Activated naive CD4-positive, alpha-beta T cell treated with anti-CD3 and anti-CD28 coated beads for 36 hours (primary cell): Measurements from ENCODE around the gene SRPK1. TPM values are rescaled to one million over a fixed set of nuclear protein-coding genes. Genes with fewer than 3 reads are reported as not detected.
"Not testable (repeated sequence)": the region's sequence is repeated elsewhere in the genome, so short reads cannot be mapped to it uniquely, and the experiment has no call there.

Source experiments
- CTCF ChIA-PET: fragments of 350-600 bp; sonication (Branson Sonifier 250); formaldehyde crosslinking; loops from one replicate; lab custom pipeline; 2021; ENCODE audit warnings: antibody characterized with exemption; lab: Charles Lee
- DNase-seq: peaks from one replicate; pipeline ENCODE4 v3.0.0-alpha.2; 2020
- H3K27ac Mint-ChIP-seq: one replicate; pipeline ENCODE4 v1.8.0; 2021; ENCODE audit warnings: mild to moderate bottlenecking, mixed read lengths
- H3K27me3 Mint-ChIP-seq: one replicate; pipeline ENCODE4 v1.8.0; 2021; ENCODE audit warnings: low read depth, mixed read lengths
- H3K36me3 Mint-ChIP-seq: one replicate; pipeline ENCODE4 v1.8.0; 2021; ENCODE audit warnings: low read depth, mixed read lengths
- H3K4me1 Mint-ChIP-seq: one replicate; pipeline ENCODE4 v1.8.0; 2021; ENCODE audit warnings: low read depth, mixed read lengths
- H3K4me3 Mint-ChIP-seq: one replicate; pipeline ENCODE4 v1.8.0; 2021; ENCODE audit warnings: mild to moderate bottlenecking, moderate library complexity, mixed read lengths
- H3K9me3 Mint-ChIP-seq: one replicate; pipeline ENCODE4 v1.8.0; 2021; ENCODE audit warnings: mixed read lengths
- intact Hi-C: fragments of 100-400 bp; cut with micrococcal nuclease; formaldehyde crosslinking; loops from one replicate; pipeline ENCODE4 v1.15.1; 2023
- total RNA-seq, 2 experiments: library from RNA; stranded (reverse); gene quantifications; one replicate each; pipeline ENCODE4 v1.2.3, GENCODE V29; 2021

SRPK1 gene
- total RNA-seq, 2 experiments from 2014 or later: 126 to 127 TPM

DNA sequence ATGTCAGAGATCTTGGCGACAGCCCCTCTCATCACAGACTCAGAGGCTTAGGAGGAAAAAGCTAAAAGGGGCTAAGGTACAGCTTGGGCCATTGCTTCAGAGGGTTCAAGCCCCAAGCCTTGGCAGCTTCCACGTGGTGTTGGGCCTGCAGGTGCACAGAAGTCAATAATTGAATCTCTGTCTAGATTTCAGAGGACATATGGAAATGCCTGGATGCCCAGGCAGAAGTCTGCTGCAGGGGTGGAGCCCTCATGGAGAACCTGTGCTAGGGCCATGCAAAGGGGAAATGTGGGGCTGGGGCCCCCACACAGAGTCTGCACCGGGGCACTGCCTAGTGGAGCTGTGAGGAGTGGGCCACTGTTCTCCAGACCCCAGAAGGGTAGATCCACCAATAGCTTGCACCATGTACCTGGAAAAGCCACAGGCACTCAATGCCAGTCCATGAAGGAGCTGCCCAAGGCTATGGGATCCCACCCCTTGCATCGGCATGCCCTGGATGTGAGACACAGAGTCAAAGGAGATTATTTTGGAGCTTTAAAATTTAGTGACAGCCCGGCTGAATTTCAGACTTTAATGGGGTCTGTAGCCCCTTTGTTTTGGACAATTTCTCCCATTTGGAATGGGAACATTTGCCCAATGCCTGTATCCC, 12.0 kb downstream of the SRPK1 start:
- H3K27ac Mint-ChIP-seq, CTCF ChIA-PET, H3K4me3 Mint-ChIP-seq, DNase-seq, intact Hi-C loops, H3K27me3 Mint-ChIP-seq: not testable (repeated sequence)
- H3K4me1 Mint-ChIP-seq: peaks cover 28% of the 10 kb centered on the region
- H3K9me3 Mint-ChIP-seq: peaks cover 17% of the 10 kb centered on the region
- H3K36me3 Mint-ChIP-seq: peaks cover 64% of the 10 kb centered on the region

DNA sequence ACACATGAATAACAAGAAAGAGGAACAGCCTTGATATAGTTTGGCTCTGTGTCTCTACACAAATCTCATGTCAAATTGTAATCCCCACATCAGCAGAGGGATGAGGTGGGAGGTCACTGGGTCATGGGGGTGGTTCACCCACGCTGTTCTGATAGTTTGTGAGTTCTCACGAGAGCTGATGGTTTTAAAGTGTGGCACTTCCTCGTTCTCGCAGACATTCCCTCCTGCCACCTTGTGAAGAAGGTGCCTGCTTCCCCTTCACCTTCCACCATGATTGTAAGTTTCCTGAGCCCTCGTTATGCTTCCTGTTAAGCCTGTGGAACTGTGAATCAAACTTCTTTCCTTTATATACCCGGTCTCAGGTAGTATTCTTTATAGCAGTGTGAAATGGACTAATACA, 13.1 kb downstream of the SRPK1 start:
- CTCF ChIA-PET: interaction anchor here (0.7 kb wide), 1 partner anchor 16 kb away, joined by 3 read pairs; no protein-coding TSS in a partner anchor
- intact Hi-C loops: no loop called here
- Mint-ChIP-seq H3K27me3 (no peaks in the 10 kb centered on the region), H3K9me3 (peaks cover 17% of the 10 kb centered on the region), H3K36me3 (peaks cover 57% of the 10 kb centered on the region), H3K27ac (no peak overlapping the region), H3K4me3 (no peak overlapping the region), H3K4me1 (peaks cover 28% of the 10 kb centered on the region)
- no peak for DNase-seq

DNA sequence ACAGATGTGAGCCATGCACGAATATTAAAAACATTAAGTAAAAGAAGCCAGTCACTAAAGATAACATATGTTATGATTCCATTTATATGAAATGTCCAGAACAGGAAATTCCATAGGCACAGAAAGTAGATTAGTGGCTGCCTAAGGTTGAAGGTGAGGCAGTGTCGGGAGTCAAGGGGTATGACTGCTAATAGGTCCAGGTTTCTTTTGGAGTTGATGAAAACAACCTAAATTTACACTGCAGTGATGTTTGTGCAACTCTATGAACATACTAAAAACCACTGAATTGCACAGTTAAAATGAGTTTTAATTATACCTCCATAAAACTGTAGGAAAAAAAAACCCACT, 14.4 kb downstream of the SRPK1 start:
- no peak overlapping the region for H3K27ac Mint-ChIP-seq
- peaks cover 46% of the 10 kb centered on the region for H3K36me3 Mint-ChIP-seq
- no peaks in the 10 kb centered on the region for H3K27me3 Mint-ChIP-seq

DNA sequence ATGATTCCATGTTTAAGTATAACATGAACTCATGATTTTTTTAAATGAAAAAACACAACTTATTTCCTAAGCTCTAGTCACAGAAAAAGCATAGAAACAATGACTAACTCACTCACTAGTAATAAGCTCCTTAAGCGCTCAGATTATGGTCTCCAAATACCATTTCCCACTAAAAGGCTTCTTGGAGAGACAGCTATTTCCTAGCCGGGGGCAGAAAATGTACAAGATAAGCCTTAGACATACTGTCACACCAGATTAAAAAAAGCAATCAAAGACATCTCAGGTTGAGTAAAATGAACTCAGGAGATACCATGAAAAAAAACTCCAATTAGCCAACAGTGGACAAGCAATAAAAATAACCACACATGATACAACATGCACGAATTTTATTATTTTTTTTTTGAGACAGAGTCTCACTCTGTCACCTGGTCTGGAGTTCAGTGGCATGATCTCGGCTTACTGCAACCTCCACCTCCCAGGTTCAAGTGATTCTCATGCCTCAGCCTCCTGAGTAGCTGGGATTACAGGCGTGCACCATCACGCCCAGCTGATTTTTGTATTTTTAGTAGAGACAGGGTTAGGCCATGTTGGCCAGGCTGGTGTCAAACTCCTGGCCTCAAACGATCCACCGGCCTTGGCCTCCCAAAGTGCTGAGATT, 14.9 kb downstream of the SRPK1 start:
- peaks cover 16% of the 10 kb centered on the region for H3K9me3 Mint-ChIP-seq
- intact Hi-C loops: no loop called here
- H3K27me3 Mint-ChIP-seq: no peaks in the 10 kb centered on the region
- no peak for DNase-seq
- H3K27ac Mint-ChIP-seq: no peak overlapping the region
- CTCF ChIA-PET: interaction anchor here (0.8 kb wide), 1 partner anchor 47 kb away, joined by 8 read pairs; no protein-coding TSS in a partner anchor
- H3K36me3 Mint-ChIP-seq: peaks cover 43% of the 10 kb centered on the region
- peaks cover 23% of the 10 kb centered on the region for H3K4me1 Mint-ChIP-seq
- H3K4me3 Mint-ChIP-seq: no peak overlapping the region

More for the DNA sequence above, 14.4 kb downstream of the SRPK1 start:
- CTCF ChIA-PET: no interaction called here
- no peak for DNase-seq
- Mint-ChIP-seq H3K4me1 (peaks cover 24% of the 10 kb centered on the region), H3K9me3 (peaks cover 17% of the 10 kb centered on the region), H3K4me3 (no peak overlapping the region)
- intact Hi-C loops: no loop called here

DNA sequence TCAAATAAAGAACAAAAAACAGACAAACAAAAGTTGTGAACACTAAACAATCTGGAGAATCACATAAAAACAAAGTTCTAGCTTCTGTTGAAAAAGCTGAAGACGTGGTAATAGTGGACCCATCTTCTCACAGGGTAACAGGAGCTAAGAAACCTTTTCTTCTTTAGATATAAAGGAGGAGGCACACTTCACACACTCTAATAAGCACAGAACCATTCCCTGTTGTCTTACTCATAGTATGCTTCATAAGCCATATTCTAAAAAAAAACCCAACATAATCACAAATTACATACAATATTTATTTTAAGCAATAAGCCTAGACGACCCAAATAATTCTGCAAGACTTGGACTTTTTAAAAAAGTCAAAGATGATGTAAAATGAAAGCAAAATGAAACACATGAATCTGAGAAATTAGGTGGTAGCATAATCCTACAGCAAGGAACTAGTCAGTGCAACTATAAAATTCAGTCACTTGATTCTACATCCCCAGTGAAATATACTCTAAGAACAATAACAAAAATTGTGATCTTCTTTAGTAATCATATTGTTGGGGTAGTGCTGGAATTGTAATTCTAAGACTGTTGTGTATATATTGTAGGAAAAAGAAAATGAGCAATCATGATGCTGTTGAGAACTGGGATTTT, 15.6 kb downstream of the SRPK1 start:
- no peak overlapping the region for H3K27ac Mint-ChIP-seq
- CTCF ChIA-PET: interaction anchor here (0.8 to 0.9 kb wide), 2 partner anchors 20 to 47 kb away, joined by 5 to 8 read pairs; no protein-coding TSS in a partner anchor
- intact Hi-C loops: no loop called here
- H3K4me1 Mint-ChIP-seq: peaks cover 22% of the 10 kb centered on the region
- no peaks in the 10 kb centered on the region for H3K27me3 Mint-ChIP-seq
- H3K9me3 Mint-ChIP-seq: peaks cover 16% of the 10 kb centered on the region
- DNase-seq: no peak
- H3K36me3 Mint-ChIP-seq: peaks cover 42% of the 10 kb centered on the region
- H3K4me3 Mint-ChIP-seq: no peak overlapping the region

DNA sequence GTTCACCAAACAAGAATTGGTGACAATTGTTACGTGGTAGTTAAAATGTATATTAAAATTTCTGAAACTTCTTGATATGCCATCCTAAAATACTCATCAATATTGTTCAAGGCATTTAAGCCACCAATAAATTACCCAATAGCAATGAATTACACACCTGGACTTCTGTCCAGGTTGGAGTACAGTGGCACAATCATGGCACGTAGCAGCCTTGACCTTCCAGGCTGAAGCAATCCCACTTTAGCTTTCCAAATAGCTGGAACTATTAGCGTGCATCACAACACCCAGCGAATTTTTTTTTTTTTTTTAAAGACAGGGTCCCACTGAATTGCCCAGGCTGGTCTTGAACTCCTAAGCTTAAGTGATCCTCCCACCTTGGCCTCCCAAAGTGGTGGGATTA, 17.2 kb downstream of the SRPK1 start:
- CTCF ChIA-PET: interaction anchor here (0.7 kb wide), 1 partner anchor 47 kb away, joined by 3 read pairs; no protein-coding TSS in a partner anchor
- Mint-ChIP-seq H3K27me3 (no peaks in the 10 kb centered on the region), H3K4me1 (peaks cover 16% of the 10 kb centered on the region), H3K36me3 (peaks cover 35% of the 10 kb centered on the region), H3K9me3 (peaks cover 4% of the 10 kb centered on the region), H3K4me3 (no peak overlapping the region), H3K27ac (no peak overlapping the region)
- no peak for DNase-seq
- intact Hi-C loops: no loop called here

DNA sequence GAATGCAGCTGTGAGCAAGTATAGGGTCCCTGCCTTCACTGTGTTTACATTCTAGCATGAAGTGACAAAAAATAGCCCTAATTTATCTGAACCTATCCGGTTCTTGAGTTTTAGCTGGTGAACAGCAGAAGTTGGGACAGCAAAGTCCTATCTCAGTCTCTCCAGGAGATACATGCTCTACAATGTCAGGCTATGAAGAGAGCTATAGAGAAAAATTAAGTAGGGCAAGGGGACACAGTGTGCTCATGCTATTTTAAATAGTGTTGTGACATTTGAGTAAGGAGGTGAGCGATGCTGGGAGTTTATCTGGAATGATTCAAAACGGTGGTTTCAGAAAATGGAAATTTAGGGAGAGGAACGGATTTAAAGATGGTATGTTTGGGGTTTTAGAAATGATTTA, 20.4 kb downstream of the SRPK1 start:
- peaks cover 11% of the 10 kb centered on the region for H3K4me1 Mint-ChIP-seq

DNA sequence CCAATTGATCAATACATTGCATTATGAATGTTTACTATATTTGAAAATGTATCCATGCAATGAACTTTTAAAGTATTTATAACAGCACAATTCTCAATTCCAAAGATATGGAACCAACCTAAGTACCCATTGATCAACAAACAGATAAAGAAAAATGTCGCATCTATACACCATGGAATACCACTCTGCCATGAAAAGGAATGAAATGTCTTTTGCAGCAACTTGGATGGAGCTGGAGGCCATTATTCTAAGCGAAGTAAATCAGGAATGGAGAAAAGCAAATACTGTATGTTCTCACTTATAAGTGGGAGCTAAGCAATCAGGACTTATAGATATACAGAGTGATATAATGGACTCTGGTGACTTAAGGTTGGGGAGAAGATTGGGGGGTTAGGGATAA, 22.9 kb downstream of the SRPK1 start:
- H3K4me3 Mint-ChIP-seq: no peak overlapping the region
- CTCF ChIA-PET: no interaction called here
- intact Hi-C loops: no loop called here
- H3K36me3 Mint-ChIP-seq: peaks cover 41% of the 10 kb centered on the region
- no peak for DNase-seq
- no peak overlapping the region for H3K27ac Mint-ChIP-seq
- H3K4me1 Mint-ChIP-seq: peaks cover 18% of the 10 kb centered on the region
- no peaks in the 10 kb centered on the region for H3K9me3 Mint-ChIP-seq
- H3K27me3 Mint-ChIP-seq: no peaks in the 10 kb centered on the region

More for the DNA sequence above, 20.4 kb downstream of the SRPK1 start:
- H3K36me3 Mint-ChIP-seq: peaks cover 37% of the 10 kb centered on the region
- intact Hi-C loops: no loop called here
- no peak overlapping the region for H3K4me3 Mint-ChIP-seq
- no peaks in the 10 kb centered on the region for H3K27me3 Mint-ChIP-seq
- no peak overlapping the region for H3K27ac Mint-ChIP-seq
- CTCF ChIA-PET: interaction anchor here (0.6 to 0.7 kb wide), 2 partner anchors 123 to 810 kb away, joined by 3 to 5 read pairs; no protein-coding TSS in a partner anchor
- DNase-seq: no peak
- no peaks in the 10 kb centered on the region for H3K9me3 Mint-ChIP-seq

DNA sequence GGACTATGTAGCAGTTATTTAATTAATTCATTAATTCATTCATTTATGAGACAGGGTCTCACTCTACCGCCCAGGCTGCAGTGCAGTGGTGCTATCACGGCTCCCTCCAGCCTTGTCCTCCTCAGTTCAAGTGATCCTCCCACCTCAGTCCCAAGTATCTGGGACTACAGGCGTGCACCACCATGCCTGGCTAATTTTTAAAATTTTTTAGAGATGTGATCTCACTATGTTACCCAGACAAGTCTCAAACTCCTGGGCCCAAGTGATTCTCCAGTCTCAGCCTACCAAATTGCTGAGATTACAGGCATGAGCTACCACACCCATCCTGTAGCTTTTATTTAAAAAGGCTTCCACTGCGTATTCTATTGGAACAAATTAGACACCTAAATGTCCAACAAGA, 23.4 kb downstream of the SRPK1 start:
- Mint-ChIP-seq H3K27ac (no peak overlapping the region), H3K27me3 (no peaks in the 10 kb centered on the region), H3K4me3 (no peak overlapping the region), H3K9me3 (no peaks in the 10 kb centered on the region), H3K36me3 (peaks cover 39% of the 10 kb centered on the region), H3K4me1 (peaks cover 20% of the 10 kb centered on the region)
- intact Hi-C loops: no loop called here
- CTCF ChIA-PET: no interaction called here
- no peak for DNase-seq

DNA sequence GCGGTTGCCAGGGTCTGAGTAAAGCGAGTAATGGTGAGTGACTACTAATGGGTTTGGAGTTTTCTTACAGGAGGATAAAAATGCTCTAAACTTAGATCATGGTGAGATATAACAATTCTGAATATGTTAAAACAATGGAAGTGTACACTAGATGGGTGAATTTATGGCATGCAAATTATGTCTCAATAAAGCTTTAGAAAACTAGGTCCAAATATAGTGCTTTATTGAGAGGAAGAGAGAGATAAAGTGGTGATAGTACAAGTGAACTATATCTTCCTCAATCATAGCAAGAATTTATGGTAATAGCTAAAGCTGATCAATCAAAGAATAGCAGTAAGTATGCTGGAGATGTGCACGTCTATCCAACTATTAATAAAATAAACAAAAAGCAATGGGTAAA, 23.9 kb downstream of the SRPK1 start:
- CTCF ChIA-PET: no interaction called here
- Mint-ChIP-seq H3K4me3 (no peak overlapping the region), H3K36me3 (peaks cover 39% of the 10 kb centered on the region), H3K27me3 (no peaks in the 10 kb centered on the region), H3K9me3 (no peaks in the 10 kb centered on the region), H3K4me1 (peaks cover 20% of the 10 kb centered on the region), H3K27ac (no peak overlapping the region)
- DNase-seq: no peak
- intact Hi-C loops: no loop called here

DNA sequence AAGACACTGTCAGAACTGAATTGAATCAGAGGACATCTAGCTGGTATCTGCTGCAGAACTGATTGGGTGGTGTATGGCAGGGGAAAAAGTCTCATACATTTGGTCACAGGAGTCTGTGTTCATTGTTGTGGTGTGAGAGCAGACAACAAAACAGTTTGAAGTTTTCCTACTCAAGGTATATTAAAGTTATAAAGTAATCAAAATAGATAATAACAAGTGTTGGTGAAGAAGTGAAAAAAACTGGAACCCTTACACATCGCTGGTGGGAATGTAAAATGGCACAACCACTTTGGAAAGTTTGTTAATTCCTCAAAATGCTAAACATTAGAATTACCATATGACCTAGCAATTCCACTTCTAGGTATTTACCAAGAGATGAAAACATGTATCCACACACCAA, 24.7 kb downstream of the SRPK1 start:
- peaks cover 20% of the 10 kb centered on the region for H3K4me1 Mint-ChIP-seq
- intact Hi-C loops: no loop called here
- CTCF ChIA-PET: interaction anchor here (0.9 kb wide), 1 partner anchor 12 kb away, joined by 3 read pairs; no protein-coding TSS in a partner anchor
- H3K27me3 Mint-ChIP-seq: no peaks in the 10 kb centered on the region
- H3K36me3 Mint-ChIP-seq: peaks cover 39% of the 10 kb centered on the region
- DNase-seq: no peak
- H3K27ac Mint-ChIP-seq: no peak overlapping the region
- H3K4me3 Mint-ChIP-seq: no peak overlapping the region
- no peaks in the 10 kb centered on the region for H3K9me3 Mint-ChIP-seq

DNA sequence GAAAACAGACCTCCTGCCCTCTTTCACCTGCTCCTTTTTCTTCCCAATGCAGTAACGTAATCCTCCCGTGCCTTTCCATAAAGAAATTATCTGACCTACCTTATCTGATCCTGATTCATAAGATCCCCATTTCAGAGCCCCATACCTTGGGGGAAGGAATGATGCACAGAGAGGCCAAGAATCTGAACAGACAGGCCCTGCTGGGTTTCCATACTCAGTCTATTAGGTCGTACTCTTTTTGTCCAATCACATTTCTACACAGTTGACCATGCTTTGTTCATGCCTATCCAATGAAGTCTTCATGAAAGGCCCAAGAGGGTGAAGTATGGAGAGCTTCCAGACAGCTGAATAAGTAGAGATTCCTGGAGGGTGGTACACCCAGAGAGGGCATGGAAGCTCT, 25.3 kb downstream of the SRPK1 start:
- peak overlapping the region; percentile 30 for H3K27ac Mint-ChIP-seq
- H3K36me3 Mint-ChIP-seq: peaks cover 36% of the 10 kb centered on the region
- intact Hi-C loops: no loop called here
- no peaks in the 10 kb centered on the region for H3K27me3 Mint-ChIP-seq
- DNase-seq: no peak
- CTCF ChIA-PET: interaction anchor here (0.9 kb wide), 1 partner anchor 12 kb away, joined by 3 read pairs; no protein-coding TSS in a partner anchor
- no peaks in the 10 kb centered on the region for H3K9me3 Mint-ChIP-seq
- H3K4me1 Mint-ChIP-seq: peaks cover 20% of the 10 kb centered on the region
- no peak overlapping the region for H3K4me3 Mint-ChIP-seq
